Omental fat pad (tissue), 4 donors: ENCODE measurements around the gene ANKRD50. TPM values are rescaled to one million over a fixed set of nuclear protein-coding genes. Genes with fewer than 3 reads are reported as not detected.

ENCODE experiments used
- ATAC-seq: fragments of 150-250 bp; one replicate; pipeline ENCODE4 v1.9.1; 2016; ENCODE audit warnings: mild to moderate bottlenecking, moderate library complexity; ENCODE audit not compliant: low FRiP score
- DNase-seq: peaks from one replicate; pipeline ENCODE4 v3.0.0-alpha.2; 2019; ENCODE audit warnings: low spot score
- CTCF ChIP-seq, 3 donors: fragments of 450-650 bp; IDR thresholded peaks; one replicate each; pipeline ENCODE4 v1.5.1; 2016 to 2017; ENCODE audit warnings: antibody characterized with exemption in 3 of 3, mild to moderate bottlenecking in 3 of 3, moderate library complexity in 2 of 3
- total RNA-seq, 4 donors: library from RNA; depleted of rRNA; stranded (reverse); fragments of >200 nt; gene quantifications; one replicate each; pipeline ENCODE4 v1.1.0, GENCODE V29; 2016

ANKRD50 gene
- total RNA-seq, 4 donors from 2014 or later: 10.6 to 21.0 (median 15.5) TPM

GRCh38 chr4:124640022-124640730, 72.4 kb downstream of the ANKRD50 start:
- DNase-seq (no peak), ATAC-seq (no peak)
- no peak for TF ChIP-seq CTCF (IDR thresholded peaks at IDR 0.05)

DNA sequence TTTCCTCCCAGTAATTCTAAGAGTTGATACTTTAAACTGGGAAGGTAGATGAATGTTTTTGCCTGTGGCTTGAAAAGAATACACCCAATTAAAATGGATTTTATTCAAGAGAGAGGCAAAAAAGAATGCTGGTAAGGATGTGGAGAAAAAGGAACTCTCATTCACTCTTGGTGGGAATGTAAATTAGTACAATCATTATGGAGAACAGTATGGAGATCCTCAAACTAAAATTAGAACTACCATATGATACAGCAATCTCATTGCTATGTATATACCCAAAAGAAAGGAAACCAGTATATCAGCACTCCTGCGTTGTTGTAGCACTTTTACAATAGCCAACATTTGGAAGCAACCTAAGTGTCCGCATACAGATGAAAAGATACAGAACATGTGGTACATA, 75.2 kb downstream of the ANKRD50 start:
- ATAC-seq: no peak
- DNase-seq: no peak
- TF ChIP-seq CTCF (IDR thresholded peaks at IDR 0.05): no peak

DNA sequence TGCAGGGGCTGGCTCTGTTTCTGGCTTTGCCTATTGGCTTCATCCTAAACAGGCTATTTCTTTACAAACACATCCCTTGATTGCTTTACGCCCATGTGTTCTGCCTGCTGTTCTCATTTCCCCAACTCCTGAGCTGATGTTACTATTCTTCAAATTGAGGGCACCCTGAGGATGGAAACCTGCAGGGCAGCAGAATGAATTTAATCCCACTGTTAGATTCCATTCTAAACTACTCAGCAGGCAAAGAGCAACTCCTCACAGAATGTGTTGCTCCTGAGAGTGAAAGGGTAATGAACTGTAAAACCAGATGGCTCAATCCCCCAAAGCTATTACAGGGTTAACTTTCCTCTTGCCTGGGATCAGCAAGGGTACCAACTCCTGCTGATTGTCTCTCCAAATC, 75.7 kb downstream of the ANKRD50 start:
- ATAC-seq (no peak), DNase-seq (no peak)
- no peak for TF ChIP-seq CTCF (IDR thresholded peaks at IDR 0.05)

- no peak for TF ChIP-seq CTCF (IDR thresholded peaks at IDR 0.05)
- ATAC-seq (no peak), DNase-seq (no peak)
These were observed 77.2 kb downstream of the ANKRD50 start for GRCh38 chr4:124635331-124635730.

DNA sequence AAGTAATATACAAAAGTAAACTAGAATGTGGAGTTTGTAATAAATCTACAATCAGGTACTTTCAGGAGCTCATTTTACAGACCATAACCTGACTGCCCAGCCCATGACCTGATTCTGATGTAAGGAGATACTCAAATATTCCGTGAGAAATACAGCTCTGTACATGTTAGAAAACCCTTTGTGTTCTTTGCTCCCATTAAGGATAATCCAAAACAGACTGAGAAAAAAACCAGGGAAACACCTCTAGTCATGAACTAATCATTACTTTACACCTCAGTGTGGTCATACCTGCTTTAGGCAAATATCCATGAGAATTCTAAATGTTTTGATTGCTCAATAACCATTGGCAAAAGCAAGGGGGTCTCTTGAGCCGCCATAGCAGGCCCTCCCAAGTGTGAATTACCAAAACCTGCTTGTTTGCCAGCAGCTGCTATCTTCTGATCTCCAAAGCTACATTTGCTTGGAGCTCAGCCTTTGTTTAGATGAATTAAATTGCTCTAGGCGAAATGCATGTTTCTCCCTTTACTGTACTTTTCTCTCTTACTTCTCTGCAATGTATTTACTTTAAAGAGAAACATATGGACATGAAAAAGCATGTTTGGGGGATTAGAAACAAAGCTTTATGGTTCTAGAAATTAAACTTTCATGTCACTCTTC, 79.1 kb downstream of the ANKRD50 start:
- ATAC-seq (no peak), DNase-seq (no peak)
- no peak for TF ChIP-seq CTCF (IDR thresholded peaks at IDR 0.05)

DNA sequence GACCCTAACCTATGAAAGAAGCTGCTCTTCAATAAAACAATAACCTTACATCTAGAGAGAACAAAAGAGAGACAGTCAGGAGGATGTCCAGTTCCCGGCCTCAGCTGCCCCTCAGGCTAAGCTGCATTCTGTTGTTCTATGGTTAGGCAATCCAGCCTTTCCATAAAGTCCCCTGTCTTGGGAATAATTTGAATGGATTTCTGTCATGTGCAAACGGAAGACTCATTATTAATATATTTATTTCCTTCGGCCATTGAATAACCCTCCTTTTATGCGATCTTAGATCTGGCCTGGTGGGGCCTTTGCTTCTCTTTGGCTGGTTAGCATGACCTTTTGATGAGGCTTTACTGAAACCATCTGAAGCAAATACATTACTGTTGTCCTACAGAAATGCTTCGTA, 80.1 kb downstream of the ANKRD50 start:
- DNase-seq: no peak
- no peak for ATAC-seq
- TF ChIP-seq CTCF (IDR thresholded peaks at IDR 0.05): no peak

- DNase-seq: no peak
- ATAC-seq: peak; percentile 73
- no peak for TF ChIP-seq CTCF (IDR thresholded peaks at IDR 0.05)
These were observed 80.8 kb downstream of the ANKRD50 start for GRCh38 chr4:124631760-124632159.
